GM23338 (cell line): ENCODE results near the gene ILF2. TPM values are rescaled to one million over a fixed set of nuclear protein-coding genes. Genes with fewer than 3 reads are reported as not detected.

Experiments
- ATAC-seq: fragments of 200-7000 bp; cut with Tn5 transposase; 3 replicates; pipeline ENCODE4 v1.9.1; 2020
- DNase-seq: peaks from one replicate; pipeline ENCODE4 v3.0.0-alpha.2; 2015; ENCODE audit warnings: low spot score
- H2AFZ ChIP-seq: fragments of 200-600 bp; sonication (generic); 2 replicates; pipeline ENCODE4 v1.8.0; 2016; ENCODE audit warnings: antibody characterized with exemption, mild to moderate bottlenecking, moderate library complexity
- H3F3A ChIP-seq: fragments of 200-600 bp; sonication (generic); replicated peaks from 2 replicates; pipeline ENCODE4 v1.8.0; 2017; ENCODE audit warnings: antibody characterized with exemption, mixed run types, low read depth
- H3K27ac ChIP-seq: fragments of 200-600 bp; sonication (generic); 2 replicates; pipeline ENCODE4 v1.6.1; 2016; ENCODE audit warnings: low read depth
- H3K27me3 ChIP-seq: fragments of 200-600 bp; sonication (generic); 2 replicates; pipeline ENCODE4 v1.8.0; 2016; ENCODE audit warnings: mild to moderate bottlenecking, mixed run types, moderate library complexity; ENCODE audit not compliant: insufficient read depth
- H3K36me3 ChIP-seq: fragments of 200-600 bp; sonication (generic); 2 replicates; pipeline ENCODE4 v1.8.0; 2016; ENCODE audit warnings: mild to moderate bottlenecking; ENCODE audit not compliant: insufficient read depth
- H3K4me1 ChIP-seq: fragments of 200-600 bp; sonication (generic); 2 replicates; pipeline ENCODE4 v1.8.0; 2016; ENCODE audit warnings: mild to moderate bottlenecking, moderate library complexity; ENCODE audit not compliant: insufficient read depth
- H3K4me2 ChIP-seq: fragments of 200-600 bp; sonication (generic); 2 replicates; pipeline ENCODE4 v1.7.1; 2017; ENCODE audit warnings: mixed run types
- H3K4me3 ChIP-seq: fragments of 200-600 bp; sonication (generic); 2 replicates; pipeline ENCODE4 v1.6.1; 2016; ENCODE audit warnings: mixed run types
- H3K79me2 ChIP-seq: fragments of 200-600 bp; sonication (generic); replicated peaks from 2 replicates; pipeline ENCODE4 v1.8.0; 2017; ENCODE audit warnings: mild to moderate bottlenecking; ENCODE audit not compliant: insufficient read depth
- H3K9me2 ChIP-seq: fragments of 200-600 bp; sonication (generic); 2 replicates; pipeline ENCODE4 v1.8.0; 2017; ENCODE audit not compliant: insufficient read depth
- H4K20me1 ChIP-seq: fragments of 200-600 bp; sonication (generic); replicated peaks from 2 replicates; pipeline ENCODE4 v1.8.0; 2017; ENCODE audit warnings: mild to moderate bottlenecking; ENCODE audit not compliant: insufficient read depth
- H3K27ac Mint-ChIP-seq: 2 replicates; pipeline ENCODE4 v1.8.0; 2020; ENCODE audit warnings: inconsistent platforms, mild to moderate bottlenecking, moderate library complexity, mixed read lengths
- H3K27me3 Mint-ChIP-seq: 3 replicates; pipeline ENCODE4 v1.8.0; 2022; ENCODE audit warnings: low read depth, mild to moderate bottlenecking, moderate library complexity, mixed read lengths, inconsistent platforms; ENCODE audit not compliant: insufficient read depth, poor library complexity
- H3K36me3 Mint-ChIP-seq: 3 replicates; pipeline ENCODE4 v1.8.0; 2021; ENCODE audit warnings: low read depth, mild to moderate bottlenecking, inconsistent platforms, moderate library complexity, mixed read lengths
- H3K4me1 Mint-ChIP-seq: 3 replicates; pipeline ENCODE4 v1.8.0; 2020; ENCODE audit warnings: mild to moderate bottlenecking, inconsistent platforms, mixed read lengths
- H3K4me3 Mint-ChIP-seq: 3 replicates; pipeline ENCODE4 v1.8.0; 2021; ENCODE audit warnings: moderate library complexity, mild to moderate bottlenecking, inconsistent platforms, mixed read lengths
- H3K9me3 Mint-ChIP-seq: 3 replicates; pipeline ENCODE4 v1.8.0; 2020; ENCODE audit warnings: moderate library complexity, mild to moderate bottlenecking, inconsistent platforms, mixed read lengths
- CREB1 ChIP-seq: fragments of 250-450 bp; sonication (Bioruptor Pico); IDR thresholded peaks from 2 replicates; pipeline ENCODE4 v1.5.0; 2020; ENCODE audit warnings: low read depth, mild to moderate bottlenecking, moderate library complexity
- EZH2 ChIP-seq: fragments of 200-600 bp; sonication (generic); IDR thresholded peaks from one replicate; pipeline ENCODE4 v1.8.0; 2017; ENCODE audit warnings: antibody characterized with exemption, mild to moderate bottlenecking, low read depth; ENCODE audit not compliant: unreplicated experiment
- NANOG ChIP-seq: IDR thresholded peaks from 2 replicates; pipeline ENCODE4 v1.6.1; 2016; ENCODE audit warnings: antibody characterized with exemption, borderline replicate concordance
- STAT1 ChIP-seq: IDR thresholded peaks from one replicate; pipeline ENCODE4 v1.6.1; 2016; ENCODE audit warnings: antibody characterized with exemption; ENCODE audit not compliant: unreplicated experiment
- polyA plus RNA-seq: library from polyadenylated mRNA; unstranded; fragments of >200 nt; fragmentation: Nextera tagmentation; extraction: Ambion mirVana; gene quantifications from 2 replicates; pipeline ENCODE4 v1.2.1, GENCODE V29; 2016
- total RNA-seq: library from RNA; depleted of rRNA; stranded (reverse); fragments of >200 nt; shearing (Covaris generic); gene quantifications from 2 replicates; pipeline ENCODE4 v1.2.3, GENCODE V29; 2014
- TF ChIP-seq, protein P1 (sequence below): IDR thresholded peaks from 2 replicates; pipeline ENCODE4 v1.6.1; 2016; ENCODE audit warnings: antibody characterized with exemption
- TF ChIP-seq, protein P2 (sequence below), 2 experiments: fragments of 200-600 bp in 1 of 2; sonication (generic) in 1 of 2; conservative IDR thresholded peaks; 2 replicates each; pipeline versions ENCODE4 v1.5.1 to v1.6.1; 2016 to 2017; ENCODE audit warnings: antibody characterized with exemption in 2 of 2, low read depth in 2 of 2, mild to moderate bottlenecking in 2 of 2, moderate library complexity in 1 of 2
- TF ChIP-seq, protein P3 (sequence below): IDR thresholded peaks from one replicate; pipeline ENCODE4 v1.6.1; 2018; ENCODE audit warnings: antibody characterized with exemption; ENCODE audit not compliant: unreplicated experiment

Gene ILF2
- total and polyA plus RNA-seq, 2 experiments from 2014 or later = 214 to 337 TPM

DNA sequence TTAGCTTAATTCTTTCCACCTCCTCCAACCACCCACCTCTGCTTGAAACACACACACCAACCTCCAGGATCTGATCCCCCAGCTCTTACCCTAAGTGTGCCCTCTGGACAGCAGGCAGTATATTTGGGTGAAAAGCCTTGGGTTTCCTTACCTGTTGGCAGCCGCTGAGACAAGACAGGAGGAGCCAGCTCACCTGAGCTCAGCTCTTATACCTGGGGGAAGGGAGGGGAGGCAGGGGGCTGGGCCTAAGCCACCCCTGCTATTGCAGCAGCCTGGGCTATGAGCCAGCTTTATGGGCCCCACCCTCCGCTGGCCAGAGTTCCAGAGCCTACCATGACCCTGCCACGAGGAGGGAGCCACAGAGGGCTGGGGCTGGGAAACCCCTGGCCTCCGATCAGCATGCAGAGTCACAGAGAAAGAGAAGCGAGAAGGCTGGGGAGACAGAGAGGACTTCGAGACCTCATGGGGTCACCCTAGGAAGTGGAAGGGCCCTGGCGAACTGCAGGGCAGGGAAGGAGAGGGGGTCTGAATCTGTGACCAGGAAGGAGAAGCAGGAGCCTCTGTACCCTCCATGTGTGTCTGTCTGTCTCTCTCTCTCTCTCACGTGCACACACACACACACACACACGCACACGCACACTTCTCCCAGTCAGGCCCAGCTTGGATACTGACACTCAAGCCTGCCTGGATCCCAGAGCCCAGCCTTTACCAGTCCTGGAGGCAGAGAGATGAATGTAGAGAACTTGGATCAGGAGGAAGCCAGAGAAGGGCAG is 54.5 kb downstream of the ILF2 start, which contains the start of gene S100A14:
TSS of gene S100A14 (minus strand) at position 182 of the 773 bp plus-strand sequence. CDS start 467 bp downstream, outside the sequence.
- Mint-ChIP-seq H3K27ac (no peak within 1 kb of the TSS; the same call in 1 of the 2 replicates), H3K9me3 (no peaks in the 10 kb centered on the region), H3K27me3 (peaks cover 14% of the 10 kb centered on the region), H3K4me1 (peaks cover 35% of the 10 kb centered on the region), H3K4me3 (no peak within 1 kb of the TSS), H3K36me3 (peaks cover 11% of the 10 kb centered on the region)
- no peaks in the 10 kb centered on the region for H3K79me2 ChIP-seq
- ATAC-seq (peak; percentile 12), DNase-seq (no peak)
- H3K27me3 ChIP-seq = no peaks in the 10 kb centered on the region
- H3F3A ChIP-seq = no peaks in the 10 kb centered on the region
- H3K9me2 ChIP-seq = no peaks in the 10 kb centered on the region
- peaks cover 10% of the 10 kb centered on the region; the same call in 1 of the 2 replicates for H3K4me1 ChIP-seq
- H3K4me3 ChIP-seq = no peak within 1 kb of the TSS
- peak within 1 kb of the TSS; percentile 74; the same call in 1 of the 2 replicates for H2AFZ ChIP-seq
- TF ChIP-seq, protein P1, sequence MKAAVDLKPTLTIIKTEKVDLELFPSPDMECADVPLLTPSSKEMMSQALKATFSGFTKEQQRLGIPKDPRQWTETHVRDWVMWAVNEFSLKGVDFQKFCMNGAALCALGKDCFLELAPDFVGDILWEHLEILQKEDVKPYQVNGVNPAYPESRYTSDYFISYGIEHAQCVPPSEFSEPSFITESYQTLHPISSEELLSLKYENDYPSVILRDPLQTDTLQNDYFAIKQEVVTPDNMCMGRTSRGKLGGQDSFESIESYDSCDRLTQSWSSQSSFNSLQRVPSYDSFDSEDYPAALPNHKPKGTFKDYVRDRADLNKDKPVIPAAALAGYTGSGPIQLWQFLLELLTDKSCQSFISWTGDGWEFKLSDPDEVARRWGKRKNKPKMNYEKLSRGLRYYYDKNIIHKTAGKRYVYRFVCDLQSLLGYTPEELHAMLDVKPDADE = no peak
- TF ChIP-seq EZH2 = no peak
- H3K27ac ChIP-seq = no peak within 1 kb of the TSS
- no peaks in the 10 kb centered on the region for H3K36me3 ChIP-seq
- no peaks in the 10 kb centered on the region for H4K20me1 ChIP-seq
- H3K4me2 ChIP-seq = no peak within 1 kb of the TSS

DNA sequence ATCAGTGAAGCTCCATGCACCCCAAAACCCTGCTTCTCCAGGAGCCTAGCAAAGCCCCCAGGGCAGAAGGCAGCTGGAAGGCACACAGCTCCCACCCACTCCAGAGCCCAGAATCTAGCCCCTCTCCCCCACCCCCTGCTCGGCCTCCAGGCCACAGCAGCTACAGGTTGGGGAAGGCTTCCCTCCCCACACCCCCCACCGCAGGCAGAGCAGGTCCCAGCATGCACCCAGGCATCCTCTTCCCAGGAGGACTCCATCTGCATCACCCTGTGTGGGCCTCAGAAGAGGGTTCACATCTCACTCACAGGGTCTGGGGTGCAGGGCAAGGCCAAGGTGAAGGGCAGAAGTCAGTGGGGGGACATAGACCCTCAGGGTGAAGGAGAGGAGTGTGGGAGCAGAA is 55.4 kb downstream of the ILF2 start:
- no peaks in the 10 kb centered on the region for H3K36me3 ChIP-seq
- H3K27ac Mint-ChIP-seq = no peak overlapping the region
- peaks cover 37% of the 10 kb centered on the region for H3K4me1 Mint-ChIP-seq
- no peaks in the 10 kb centered on the region for H3K9me3 Mint-ChIP-seq
- no peak overlapping the region for H3K4me3 ChIP-seq
- H4K20me1 ChIP-seq = no peaks in the 10 kb centered on the region
- no peak overlapping the region for H3K4me3 Mint-ChIP-seq
- H2AFZ ChIP-seq = no peak overlapping the region
- no peaks in the 10 kb centered on the region for H3K9me2 ChIP-seq
- peaks cover 14% of the 10 kb centered on the region for H3K27me3 Mint-ChIP-seq
- no peak overlapping the region for H3K27ac ChIP-seq
- no peak for DNase-seq
- no peaks in the 10 kb centered on the region for H3K79me2 ChIP-seq
- ATAC-seq = no peak
- no peak overlapping the region for H3K4me2 ChIP-seq
- H3K4me1 ChIP-seq = peaks cover 10% of the 10 kb centered on the region; the same call in 1 of the 2 replicates
- H3K27me3 ChIP-seq = no peaks in the 10 kb centered on the region
- H3F3A ChIP-seq = no peaks in the 10 kb centered on the region
- peaks cover 11% of the 10 kb centered on the region for H3K36me3 Mint-ChIP-seq
- TF ChIP-seq STAT1 (no peak), NANOG (no peak), CREB1 (CRISPR knock-in tag) (no peak)
- TF ChIP-seq, protein P2, sequence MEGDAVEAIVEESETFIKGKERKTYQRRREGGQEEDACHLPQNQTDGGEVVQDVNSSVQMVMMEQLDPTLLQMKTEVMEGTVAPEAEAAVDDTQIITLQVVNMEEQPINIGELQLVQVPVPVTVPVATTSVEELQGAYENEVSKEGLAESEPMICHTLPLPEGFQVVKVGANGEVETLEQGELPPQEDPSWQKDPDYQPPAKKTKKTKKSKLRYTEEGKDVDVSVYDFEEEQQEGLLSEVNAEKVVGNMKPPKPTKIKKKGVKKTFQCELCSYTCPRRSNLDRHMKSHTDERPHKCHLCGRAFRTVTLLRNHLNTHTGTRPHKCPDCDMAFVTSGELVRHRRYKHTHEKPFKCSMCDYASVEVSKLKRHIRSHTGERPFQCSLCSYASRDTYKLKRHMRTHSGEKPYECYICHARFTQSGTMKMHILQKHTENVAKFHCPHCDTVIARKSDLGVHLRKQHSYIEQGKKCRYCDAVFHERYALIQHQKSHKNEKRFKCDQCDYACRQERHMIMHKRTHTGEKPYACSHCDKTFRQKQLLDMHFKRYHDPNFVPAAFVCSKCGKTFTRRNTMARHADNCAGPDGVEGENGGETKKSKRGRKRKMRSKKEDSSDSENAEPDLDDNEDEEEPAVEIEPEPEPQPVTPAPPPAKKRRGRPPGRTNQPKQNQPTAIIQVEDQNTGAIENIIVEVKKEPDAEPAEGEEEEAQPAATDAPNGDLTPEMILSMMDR (conservative IDR thresholded peaks at IDR 0.05; ENCODE audit: low read depth in 2 of 2) = no peak
- TF ChIP-seq, protein P3, sequence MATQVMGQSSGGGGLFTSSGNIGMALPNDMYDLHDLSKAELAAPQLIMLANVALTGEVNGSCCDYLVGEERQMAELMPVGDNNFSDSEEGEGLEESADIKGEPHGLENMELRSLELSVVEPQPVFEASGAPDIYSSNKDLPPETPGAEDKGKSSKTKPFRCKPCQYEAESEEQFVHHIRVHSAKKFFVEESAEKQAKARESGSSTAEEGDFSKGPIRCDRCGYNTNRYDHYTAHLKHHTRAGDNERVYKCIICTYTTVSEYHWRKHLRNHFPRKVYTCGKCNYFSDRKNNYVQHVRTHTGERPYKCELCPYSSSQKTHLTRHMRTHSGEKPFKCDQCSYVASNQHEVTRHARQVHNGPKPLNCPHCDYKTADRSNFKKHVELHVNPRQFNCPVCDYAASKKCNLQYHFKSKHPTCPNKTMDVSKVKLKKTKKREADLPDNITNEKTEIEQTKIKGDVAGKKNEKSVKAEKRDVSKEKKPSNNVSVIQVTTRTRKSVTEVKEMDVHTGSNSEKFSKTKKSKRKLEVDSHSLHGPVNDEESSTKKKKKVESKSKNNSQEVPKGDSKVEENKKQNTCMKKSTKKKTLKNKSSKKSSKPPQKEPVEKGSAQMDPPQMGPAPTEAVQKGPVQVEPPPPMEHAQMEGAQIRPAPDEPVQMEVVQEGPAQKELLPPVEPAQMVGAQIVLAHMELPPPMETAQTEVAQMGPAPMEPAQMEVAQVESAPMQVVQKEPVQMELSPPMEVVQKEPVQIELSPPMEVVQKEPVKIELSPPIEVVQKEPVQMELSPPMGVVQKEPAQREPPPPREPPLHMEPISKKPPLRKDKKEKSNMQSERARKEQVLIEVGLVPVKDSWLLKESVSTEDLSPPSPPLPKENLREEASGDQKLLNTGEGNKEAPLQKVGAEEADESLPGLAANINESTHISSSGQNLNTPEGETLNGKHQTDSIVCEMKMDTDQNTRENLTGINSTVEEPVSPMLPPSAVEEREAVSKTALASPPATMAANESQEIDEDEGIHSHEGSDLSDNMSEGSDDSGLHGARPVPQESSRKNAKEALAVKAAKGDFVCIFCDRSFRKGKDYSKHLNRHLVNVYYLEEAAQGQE = no peak
